HTR-8/SVneo (cell line): ENCODE results near the gene SLIT3.

Experiments used
- DNase-seq: peaks from one replicate; pipeline ENCODE4 v3.0.0; 2011; ENCODE audit warnings: low spot score, mixed read lengths; ENCODE audit not compliant: insufficient read length
- FAIRE-seq: peaks from 2 replicates; lab custom pipeline; 2011; peaks lifted over from hg19 to GRCh38; lab: Jason Lieb, UNC

SLIT3 gene

DNA sequence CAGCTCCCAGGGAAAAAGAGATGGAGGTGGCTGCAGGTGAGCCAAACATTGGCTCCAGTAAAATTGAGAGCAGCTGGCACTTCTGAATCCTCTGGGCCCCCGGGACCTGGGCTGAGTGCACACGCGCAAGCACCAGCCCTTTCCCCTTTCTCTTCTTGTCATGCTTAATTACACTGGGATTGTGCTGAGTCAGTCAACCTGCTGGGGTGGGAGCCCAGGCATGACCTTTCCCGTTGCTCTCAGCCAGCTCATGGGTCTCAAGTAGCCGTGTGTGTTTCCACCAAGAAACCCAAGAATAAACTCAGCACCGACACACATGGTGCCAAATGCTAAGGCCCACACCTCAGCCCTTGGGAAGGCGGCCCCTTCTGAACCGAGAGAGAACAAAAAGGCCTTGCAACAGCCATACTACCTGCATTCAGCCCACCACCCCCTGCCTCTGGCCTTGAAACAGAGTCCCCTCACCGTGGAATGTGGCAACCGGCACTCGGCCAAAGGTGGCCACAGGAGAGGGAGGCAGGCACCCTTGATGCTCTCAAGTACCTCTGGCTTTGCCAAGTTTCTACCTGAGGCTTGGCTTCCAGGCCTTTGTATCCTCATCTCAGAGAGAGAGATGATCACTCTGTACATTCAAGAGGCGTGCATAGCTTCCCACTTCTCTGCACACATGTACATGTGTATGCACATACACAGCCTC, 28.1 kb downstream of the SLIT3 start:
- FAIRE-seq: no peak
- DNase-seq: no peak

DNA sequence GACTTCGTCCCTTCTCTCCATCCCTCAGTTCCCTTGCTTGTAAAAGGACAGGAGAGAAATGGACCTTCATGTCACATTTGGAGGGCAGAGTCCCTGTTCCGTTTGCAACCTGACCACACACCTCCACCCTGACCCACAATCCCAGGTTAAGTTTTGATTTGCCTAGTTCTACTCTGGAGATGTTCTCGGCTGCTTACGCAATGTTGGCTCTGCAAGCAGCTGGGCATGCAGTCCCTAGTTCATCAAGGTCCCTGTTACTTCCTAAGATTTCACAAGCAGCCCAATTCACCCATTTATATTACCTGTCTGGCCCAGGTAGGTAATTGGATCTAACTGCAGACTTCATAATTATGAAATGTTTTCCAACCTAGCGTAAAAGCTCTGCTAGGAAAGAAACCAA, 28.8 kb downstream of the SLIT3 start:
- DNase-seq (no peak), FAIRE-seq (no peak)

DNA sequence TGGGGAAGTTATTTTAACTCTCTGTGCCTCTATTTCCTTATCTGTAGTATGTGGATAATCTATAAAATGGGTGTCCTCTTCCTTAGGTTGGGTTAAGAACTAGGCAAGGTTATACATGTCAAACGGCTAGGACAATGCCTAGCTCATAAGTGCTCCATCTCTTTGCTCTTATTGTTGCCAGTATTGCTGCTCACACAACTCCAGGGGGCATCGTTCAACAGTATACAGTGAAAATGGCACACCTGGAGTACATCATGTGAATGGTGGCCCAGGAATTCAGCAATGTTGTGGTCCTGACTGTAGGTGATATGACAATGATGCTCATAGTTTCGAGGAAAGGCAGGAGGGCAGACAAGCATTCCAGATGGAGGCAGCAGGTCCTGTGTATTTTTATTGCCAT, 30.1 kb downstream of the SLIT3 start:
- no peak for FAIRE-seq

DNA sequence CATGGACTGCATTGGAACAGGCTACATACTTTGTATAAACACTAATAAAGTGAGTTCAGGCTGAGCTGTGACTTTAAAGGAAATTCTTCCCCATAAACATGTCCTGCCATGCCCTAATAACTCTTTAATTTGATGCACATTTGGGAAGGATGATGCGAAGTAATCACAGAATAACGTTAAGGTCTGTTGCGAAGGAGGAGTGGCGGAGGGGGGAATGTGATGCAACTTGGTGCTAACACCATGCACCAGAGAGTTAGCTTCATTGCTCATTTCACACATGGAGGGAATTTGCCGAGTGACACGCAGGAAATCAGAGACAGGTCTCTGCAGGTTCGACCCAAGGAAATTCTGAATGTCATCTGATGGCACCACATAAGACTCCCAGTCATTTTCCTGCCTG, 32.9 kb downstream of the SLIT3 start:
- DNase-seq (no peak), FAIRE-seq (no peak)

More for the DNA sequence above, 30.1 kb downstream of the SLIT3 start:
- no peak for DNase-seq

DNA sequence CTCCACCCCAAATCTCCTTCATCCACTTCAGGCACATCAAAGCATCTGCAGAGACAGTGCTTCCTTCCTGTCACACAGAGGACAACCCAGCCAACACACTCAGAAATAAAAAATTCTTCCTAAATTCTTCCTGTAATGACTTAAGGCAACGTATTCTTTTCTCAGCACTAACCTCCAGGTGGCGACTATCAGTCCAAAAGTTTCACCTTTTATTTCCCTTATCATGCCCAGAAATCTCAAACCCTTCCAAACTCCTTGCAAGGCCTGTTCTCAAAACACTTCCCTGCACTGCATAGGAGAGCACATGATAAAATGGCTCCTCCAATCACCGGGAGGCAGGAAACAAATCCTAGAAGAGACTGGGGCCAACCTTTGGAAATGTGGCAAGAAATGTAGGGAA, 35.1 kb downstream of the SLIT3 start:
- FAIRE-seq: no peak

DNA sequence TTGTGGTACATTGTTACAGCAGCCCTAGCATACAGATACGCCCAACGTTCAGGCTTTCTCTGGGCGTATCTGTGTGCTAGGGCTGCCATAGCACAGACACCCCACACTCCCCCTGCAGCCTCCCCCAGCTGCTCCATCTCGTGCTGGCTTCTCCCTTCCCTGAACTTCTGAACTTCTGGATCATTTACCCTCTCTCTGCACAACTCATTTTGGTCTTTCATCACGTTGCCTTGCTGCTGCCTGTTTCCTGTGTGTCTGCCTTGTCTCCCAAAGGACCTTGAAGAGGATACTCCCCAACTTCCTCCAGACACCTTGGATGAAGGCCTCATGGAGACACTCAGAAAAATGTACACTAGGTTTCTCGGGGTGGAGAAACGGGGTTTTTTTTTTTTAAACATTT, 37.3 kb downstream of the SLIT3 start:
- no peak for FAIRE-seq
- no peak for DNase-seq

More for the DNA sequence above, 35.1 kb downstream of the SLIT3 start:
- DNase-seq: no peak

DNA sequence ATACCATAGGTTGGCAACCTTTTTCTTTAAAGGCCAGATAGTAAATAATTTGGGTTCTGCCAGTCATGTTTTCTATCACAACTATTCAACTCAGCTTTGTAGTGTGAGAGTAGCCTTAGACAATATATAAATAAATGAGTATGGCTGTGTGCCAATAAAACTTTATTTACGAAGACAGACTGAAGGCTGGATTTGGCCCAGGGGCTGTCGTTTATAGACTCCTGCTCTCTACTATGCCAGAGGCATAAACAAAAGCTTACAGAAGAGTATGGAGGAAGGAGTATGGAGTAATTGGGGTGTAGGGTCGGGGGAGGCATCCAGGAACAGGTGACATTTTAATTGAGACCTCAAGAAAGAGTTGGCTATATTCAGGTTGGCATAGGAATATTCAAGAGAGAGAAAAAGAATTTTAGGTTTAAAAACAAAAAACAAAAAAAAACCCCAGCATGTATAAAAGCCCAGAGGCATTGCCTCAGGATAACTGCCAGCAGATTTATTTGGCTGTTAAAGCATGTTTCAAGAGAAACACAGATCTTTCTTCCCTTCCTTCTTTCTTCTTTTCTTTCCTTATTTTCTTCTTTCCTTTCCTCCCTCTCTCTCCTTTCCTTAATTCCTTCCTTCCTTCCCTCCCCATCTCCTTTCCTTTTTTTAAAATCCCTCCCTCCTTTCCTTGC, 39.9 kb downstream of the SLIT3 start:
- DNase-seq (no peak), FAIRE-seq (no peak)

DNA sequence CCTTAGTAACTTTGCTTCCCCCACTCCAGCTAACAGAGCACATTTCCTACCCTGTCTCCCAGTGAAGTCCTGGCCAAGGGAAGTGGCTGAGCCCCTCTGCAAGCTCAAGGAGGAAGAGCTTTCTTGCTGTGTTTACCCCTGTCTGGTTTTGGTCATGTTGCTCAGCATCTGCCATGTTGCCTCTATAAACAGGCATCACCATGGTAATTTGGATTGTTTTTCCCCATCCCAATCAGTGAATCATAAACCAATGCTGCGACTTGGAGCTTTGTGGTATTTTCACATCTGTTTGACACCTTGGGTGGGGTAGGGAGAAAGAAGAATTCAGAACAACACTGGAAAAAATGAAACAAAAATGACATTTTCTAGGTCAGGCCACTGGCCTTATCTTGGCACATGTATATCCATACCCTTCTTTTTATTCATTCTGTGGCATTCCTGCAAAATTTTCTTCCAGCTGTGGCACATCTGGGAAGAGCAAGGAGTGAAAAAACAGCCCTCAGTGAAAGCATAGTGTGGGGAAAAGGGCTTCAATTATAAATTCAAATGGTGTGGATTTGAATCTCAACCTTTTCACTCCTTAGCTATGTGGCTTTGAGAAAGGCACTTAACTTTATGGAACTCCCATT, 42.5 kb downstream of the SLIT3 start:
- no peak for FAIRE-seq
- no peak for DNase-seq

DNA sequence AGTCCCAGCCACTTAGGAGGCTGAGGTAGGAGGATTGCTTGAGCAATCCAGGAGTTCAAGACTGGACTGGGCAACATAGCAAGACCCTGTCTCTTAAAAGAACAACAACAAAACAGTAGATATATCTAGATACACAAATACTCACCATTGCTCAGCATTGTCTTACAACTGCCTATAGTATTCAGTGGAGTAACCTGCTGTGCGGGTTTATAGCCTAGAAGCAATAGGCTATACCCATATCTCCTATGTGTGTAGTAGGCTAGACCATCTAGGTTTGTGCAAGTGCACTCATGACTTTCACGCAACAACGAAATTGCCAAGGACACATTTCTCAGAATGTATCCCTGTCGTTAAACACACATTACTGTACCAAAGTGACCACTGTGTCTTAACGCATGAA, 44.7 kb downstream of the SLIT3 start:
- no peak for DNase-seq
- FAIRE-seq: peak; percentile 36

DNA sequence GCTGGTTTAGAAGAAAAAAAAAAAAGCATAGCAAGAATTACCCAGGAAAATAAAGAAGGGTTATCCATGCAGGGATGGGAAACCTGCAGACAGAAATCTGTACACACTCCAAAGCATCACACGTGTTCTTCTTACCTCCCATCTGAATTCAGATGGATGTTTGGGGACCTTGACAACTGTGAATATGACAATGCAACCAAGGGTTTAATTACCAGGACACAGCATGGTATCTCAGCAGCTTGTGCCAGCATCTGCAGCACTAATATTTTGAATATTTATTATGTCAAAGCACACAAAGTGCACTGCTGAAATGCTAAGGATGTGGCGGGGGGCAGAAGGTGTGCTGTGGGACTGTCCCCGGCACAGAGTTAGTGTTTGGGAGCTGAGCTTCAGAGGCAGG, 47.9 kb downstream of the SLIT3 start:
- FAIRE-seq: no peak

DNA sequence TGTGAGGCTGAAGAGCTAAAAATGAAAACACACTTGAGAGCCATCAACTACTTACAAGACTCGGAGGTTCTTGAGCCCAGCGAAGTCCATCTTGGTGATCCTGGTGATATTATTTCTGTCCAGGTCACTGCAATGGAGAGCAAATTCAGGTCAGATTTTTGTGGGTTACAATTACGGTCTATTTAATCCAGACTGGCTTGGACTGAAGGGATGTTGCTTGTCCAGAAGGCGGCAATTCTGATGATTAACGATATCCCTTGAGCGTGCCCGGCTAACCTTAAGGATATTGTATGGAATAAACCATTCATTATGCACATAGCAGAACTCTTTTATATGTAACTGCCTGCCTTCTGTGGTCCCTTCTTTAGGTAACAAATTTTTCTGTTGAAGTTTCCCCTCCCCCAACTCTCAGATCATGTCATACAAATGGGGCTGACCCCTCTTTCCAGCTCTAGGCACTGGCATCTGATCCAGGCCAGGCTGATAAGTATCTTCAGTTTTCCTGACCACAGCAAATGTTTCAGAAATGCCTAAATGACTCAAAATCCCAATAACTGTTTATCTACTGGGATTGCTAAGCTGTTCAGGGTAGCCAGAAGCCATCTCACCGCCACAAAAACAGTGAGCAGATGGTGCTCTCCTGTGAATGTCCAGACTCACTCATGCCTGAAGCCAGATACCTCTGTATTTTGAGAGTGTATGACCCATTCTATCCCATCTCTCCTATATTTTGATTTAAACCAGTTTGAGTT, 49.4 kb downstream of the SLIT3 start:
- peak; percentile 41 for DNase-seq
- no peak for FAIRE-seq

More for the DNA sequence above, 47.9 kb downstream of the SLIT3 start:
- no peak for DNase-seq

DNA sequence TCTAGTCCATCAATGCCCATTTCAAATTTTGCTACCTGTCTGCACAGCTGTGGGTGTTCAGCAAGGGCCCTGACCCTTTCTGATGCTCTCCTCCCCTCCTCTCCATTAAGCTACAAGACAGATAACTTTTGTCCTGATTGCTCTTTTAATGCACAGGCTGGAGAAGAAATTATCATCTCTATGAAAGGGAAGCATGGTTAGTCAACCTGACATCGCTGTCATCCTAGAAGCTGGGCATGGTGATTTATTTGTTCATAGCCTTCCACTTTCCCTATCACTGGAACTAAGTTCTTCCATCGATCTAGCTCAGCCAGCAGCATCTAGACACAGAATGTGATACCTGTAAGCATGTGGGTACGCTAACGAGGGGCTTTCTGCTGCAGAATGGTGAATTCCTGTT, 50.1 kb downstream of the SLIT3 start:
- DNase-seq (no peak), FAIRE-seq (no peak)

DNA sequence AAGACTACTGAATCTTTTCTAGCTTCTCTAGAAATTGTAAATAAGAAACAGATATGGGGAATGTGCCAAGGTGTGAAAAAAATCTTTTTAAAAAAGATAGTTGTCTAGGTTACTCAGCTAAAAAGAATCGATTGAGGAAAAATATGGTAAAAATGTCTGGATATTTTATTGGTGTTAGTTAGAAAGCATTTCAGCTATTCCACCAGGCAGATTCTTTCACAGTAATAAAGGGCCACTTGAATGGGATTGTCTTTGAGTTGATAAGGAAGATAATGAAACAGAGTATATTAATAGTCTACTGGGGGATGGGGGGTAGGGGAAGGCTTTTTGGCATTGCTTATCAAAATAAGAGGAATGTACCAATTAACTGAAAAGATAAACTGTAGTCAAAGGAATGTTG, 51.9 kb downstream of the SLIT3 start:
- DNase-seq: no peak
- FAIRE-seq: no peak

DNA sequence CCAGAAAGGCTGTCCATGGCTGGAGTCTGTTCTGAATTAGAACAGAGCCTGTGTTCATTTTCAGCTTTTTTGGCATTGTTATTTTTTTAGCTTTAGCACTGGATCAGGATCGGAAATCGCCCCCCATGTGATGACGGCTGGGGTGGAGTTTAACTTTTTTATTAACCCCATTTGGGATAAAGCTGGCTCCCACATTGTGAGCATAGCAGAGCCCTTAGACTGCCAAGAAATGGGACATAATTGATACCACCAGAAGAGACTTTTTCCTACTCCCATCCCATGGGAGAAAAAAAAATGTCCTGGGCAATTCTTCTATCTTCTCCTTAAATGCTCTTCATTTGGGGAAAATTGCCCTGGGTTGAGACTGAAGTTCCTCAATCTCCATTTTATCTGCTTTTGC, 52.4 kb downstream of the SLIT3 start:
- no peak for FAIRE-seq
- DNase-seq: no peak

DNA sequence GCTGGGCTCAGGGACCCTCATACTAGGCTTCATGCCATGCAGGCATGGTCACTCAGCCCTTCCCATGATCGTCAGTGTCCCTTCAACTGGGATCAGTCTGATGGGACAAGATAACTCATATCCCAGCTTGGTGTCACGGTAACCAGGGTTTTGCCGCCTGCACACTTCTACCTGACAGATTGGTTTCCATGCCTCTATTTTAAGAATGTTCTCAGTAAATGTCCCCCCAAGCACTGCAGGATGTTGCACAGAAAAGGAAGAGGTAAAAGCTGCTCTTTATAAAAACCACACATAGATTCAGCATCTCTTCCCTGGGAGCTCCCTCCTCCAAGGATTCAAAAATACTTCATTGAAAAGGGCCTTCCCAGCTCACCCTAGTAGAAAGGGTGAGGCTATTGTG, 56.1 kb downstream of the SLIT3 start:
- DNase-seq (no peak), FAIRE-seq (no peak)

DNA sequence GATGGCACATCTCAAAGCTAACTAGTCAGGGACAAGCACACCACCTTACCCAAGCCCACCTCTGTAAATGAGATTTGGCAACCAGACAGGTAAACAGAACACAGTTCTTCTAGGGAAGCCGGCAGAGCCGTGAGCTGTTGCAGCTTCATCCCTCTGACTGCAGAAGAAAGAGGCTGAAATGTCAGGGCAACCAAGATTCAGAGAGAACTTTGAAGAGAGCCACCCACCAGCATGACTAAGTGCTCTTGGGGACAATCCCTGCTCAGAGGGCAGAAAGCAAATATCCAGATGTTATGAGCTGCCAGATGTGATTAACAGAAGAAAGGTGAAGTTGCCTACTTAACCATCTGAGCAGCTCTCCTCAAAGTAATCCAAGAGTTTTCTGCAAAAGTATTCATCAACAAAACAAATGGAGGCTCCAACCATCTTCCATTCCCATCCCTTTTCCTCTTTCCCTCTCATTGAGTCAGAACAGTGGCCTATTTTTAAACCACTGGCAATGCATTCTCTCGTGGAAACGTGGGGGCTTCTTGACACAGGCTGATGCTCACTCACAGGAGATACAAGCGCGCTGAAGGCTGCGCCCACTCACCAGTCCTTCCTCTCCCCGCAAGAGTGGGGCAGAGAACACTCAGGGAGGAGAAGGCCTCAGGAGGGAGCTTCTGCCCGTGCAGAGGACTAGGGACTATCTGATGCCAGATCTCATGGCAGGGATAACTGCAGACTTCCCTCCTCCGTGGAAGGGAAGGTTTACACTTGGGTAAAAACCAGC, 57.1 kb downstream of the SLIT3 start:
- FAIRE-seq: no peak
- DNase-seq: no peak

DNA sequence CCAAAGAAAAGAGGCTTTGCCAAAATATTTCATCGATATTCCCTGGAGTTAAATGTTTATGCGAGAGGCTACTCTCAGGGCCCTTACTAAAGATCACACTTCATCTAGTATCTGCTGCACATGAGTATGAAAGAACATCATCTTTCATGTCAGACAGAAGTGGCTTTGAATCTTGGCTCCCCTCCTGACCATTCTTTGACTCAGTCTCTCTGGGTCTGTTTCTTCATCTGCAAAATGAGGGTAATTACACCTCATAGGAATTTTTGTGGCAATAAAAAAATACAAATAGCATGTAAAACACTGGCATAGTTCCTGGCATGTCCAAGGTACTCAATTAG, 58.1 kb downstream of the SLIT3 start:
- FAIRE-seq (no peak), DNase-seq (no peak)

DNA sequence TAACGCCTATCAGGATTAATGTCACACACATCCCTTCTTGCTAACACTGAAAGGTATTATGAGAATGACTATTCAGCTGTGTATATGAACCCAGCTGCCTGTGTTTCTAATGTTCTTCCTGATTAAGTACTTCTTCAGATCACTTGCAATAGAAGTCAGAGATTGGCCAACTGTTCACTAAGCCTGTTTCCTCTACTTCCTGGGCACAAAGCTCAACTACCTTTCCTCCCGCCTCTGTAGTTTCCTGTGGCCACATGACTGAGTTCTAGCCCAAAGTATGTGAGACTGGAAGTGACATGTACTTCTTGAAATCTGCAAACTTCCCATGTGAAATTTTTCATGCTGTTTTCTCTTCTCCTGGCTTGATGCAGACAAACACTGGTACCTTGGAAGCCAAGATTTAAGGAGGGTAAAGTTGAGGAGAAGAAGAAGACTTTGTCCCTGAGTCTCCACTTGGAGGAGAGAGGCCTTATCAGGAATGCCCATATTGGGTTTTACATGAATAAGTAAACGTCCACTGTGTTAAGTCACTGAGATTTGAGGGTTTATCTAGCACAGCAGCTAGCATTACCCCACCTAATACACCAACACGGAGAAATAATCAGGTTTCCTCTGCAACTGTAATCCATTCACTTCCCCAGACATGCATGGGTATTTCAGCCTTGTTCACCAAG, 58.6 kb downstream of the SLIT3 start:
- no peak for DNase-seq
- no peak for FAIRE-seq

DNA sequence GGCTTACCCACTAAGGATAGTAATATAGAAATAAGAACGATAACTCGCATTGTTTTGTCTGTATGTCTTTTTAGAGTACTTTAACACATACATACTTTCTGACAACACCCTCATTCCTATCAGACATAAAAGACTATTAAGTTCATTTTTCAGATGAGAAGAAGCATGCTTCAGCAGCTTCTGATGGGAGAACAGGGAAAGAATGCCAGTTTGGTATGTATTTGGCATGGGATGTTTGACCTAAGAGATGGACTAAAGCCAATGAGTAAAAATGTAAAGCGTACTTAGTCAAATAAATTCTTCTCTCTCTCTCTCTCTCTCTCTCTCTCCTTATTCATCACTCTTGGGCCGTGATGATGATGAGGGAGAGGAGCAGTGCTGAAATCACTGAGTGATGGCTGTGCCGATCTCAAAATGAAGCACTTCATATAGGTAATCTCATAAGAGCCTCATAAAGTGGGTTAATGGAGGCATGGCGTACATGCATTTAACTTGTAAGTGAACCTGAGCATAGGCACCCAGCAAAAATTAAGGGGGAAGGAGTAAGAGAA, 71.5 kb downstream of the SLIT3 start:
- DNase-seq (no peak), FAIRE-seq (no peak)
